GM23338 (cell line): Measurements from ENCODE around the gene RFNG.

Experiments
- CTCF ChIP-seq, 2 experiments: fragments of 200-600 bp in 1 of 2; sonication (generic) in 1 of 2; conservative IDR thresholded peaks; 2 replicates each; pipeline versions ENCODE4 v1.5.1 to v1.6.1; 2016 to 2017; ENCODE audit warnings: antibody characterized with exemption in 2 of 2, low read depth in 2 of 2, mild to moderate bottlenecking in 2 of 2, moderate library complexity in 1 of 2
- REST ChIP-seq: IDR thresholded peaks from one replicate; pipeline ENCODE4 v1.6.1; 2018; ENCODE audit warnings: antibody characterized with exemption; ENCODE audit not compliant: unreplicated experiment

GRCh38 chr17:81998212-81998611, 53.4 kb downstream of the RFNG start:
- TF ChIP-seq CTCF (conservative IDR thresholded peaks at IDR 0.05; ENCODE audit: low read depth in 2 of 2) = no peak
- no peak for TF ChIP-seq REST
